AG04449 (cell line): ENCODE data around the gene MORN4.

Source experiments
- CTCF ChIA-PET: fragments of 350-600 bp; formaldehyde crosslinking; extraction: SDS; loops from one replicate; lab custom pipeline; 2021; ENCODE audit warnings: antibody characterized with exemption; lab: Yijun Ruan, JAX
- POLR2A ChIA-PET: fragments of 400-600, 350-600 bp; formaldehyde crosslinking; extraction: SDS; loops from one replicate; lab custom pipeline; 2020; ENCODE audit warnings: antibody characterized with exemption, inconsistent platforms; lab: Yijun Ruan, JAX
- DNase-seq: peaks from one replicate; pipeline ENCODE4 v3.0.0-alpha.2; 2010; ENCODE audit warnings: low read depth, low spot score
- H3K4me3 ChIP-seq: 2 replicates; pipeline ENCODE4 v1.5.1; 2011; ENCODE audit warnings: low read depth, mild to moderate bottlenecking, control low read depth, low read length
- CTCF ChIP-seq: IDR thresholded peaks from one replicate; pipeline ENCODE4 v1.5.1; 2011; ENCODE audit warnings: mild to moderate bottlenecking, moderate library complexity, low read length, control low read depth, inconsistent platforms; ENCODE audit not compliant: insufficient read depth; ENCODE audit errors: missing control alignments

MORN4 gene

GRCh38 chr10:97673736-97674525 lies 40.6 kb upstream of the MORN4 start:
- POLR2A ChIA-PET = no interaction called here
- no peak for TF ChIP-seq CTCF
- DNase-seq = no peak
- CTCF ChIA-PET = interaction anchor here (1.0 to 12.2 kb wide), 8 partner anchors 8 to 120 kb away, joined by 3 to 328 read pairs (median 14); partner anchors contain the start of genes AVPI1 and ZFYVE27
- H3K4me3 ChIP-seq = no peak overlapping the region

- no peak for TF ChIP-seq CTCF
- POLR2A ChIA-PET = interaction anchor here (1.0 kb wide), 1 partner anchor 10 kb away, joined by 3 read pairs; no protein-coding TSS in a partner anchor
- CTCF ChIA-PET = interaction anchor here (1.4 to 9.0 kb wide), 3 partner anchors 8 to 62 kb away, joined by 4 to 94 read pairs (median 4); no protein-coding TSS in a partner anchor
- DNase-seq = no peak
- H3K4me3 ChIP-seq = no peak overlapping the region
These were observed 36.3 kb upstream of the MORN4 start for GRCh38 chr10:97669571-97669970.

- DNase-seq = no peak
- H3K4me3 ChIP-seq = no peak overlapping the region
- CTCF ChIA-PET = interaction anchor here (1.1 to 9.0 kb wide), 3 partner anchors 10 to 46 kb away, joined by 3 to 94 read pairs (median 4); partner anchors contain the start of gene MARVELD1
- POLR2A ChIA-PET = no interaction called here
- no peak for TF ChIP-seq CTCF
These were observed 34.2 kb upstream of the MORN4 start for GRCh38 chr10:97667463-97667862.

- no peak overlapping the region for H3K4me3 ChIP-seq
- DNase-seq = no peak
- ChIA-PET CTCF (interaction anchor here (1.1 to 9.0 kb wide), 3 partner anchors 10 to 47 kb away, joined by 3 to 94 read pairs (median 4); partner anchors contain the start of gene MARVELD1), POLR2A (no interaction called here)
- TF ChIP-seq CTCF = no peak
These were observed 33.7 kb upstream of the MORN4 start for GRCh38 chr10:97666992-97667391.

- POLR2A ChIA-PET = no interaction called here
- H3K4me3 ChIP-seq = no peak overlapping the region
- TF ChIP-seq CTCF = no peak
- no peak for DNase-seq
- CTCF ChIA-PET = interaction anchor here (9.0 kb wide), 1 partner anchor 13 kb away, joined by 94 read pairs; no protein-coding TSS in a partner anchor
These were observed 31.1 kb upstream of the MORN4 start for GRCh38 chr10:97664282-97664850.

- CTCF ChIA-PET = interaction anchor here (0.8 to 1.0 kb wide), 2 partner anchors 17 to 57 kb away, joined by 3 to 4 read pairs; no protein-coding TSS in a partner anchor
- POLR2A ChIA-PET = interaction anchor here (0.7 to 1.2 kb wide), 4 partner anchors 10 to 88 kb away, joined by 3 read pairs; no protein-coding TSS in a partner anchor
- no peak for DNase-seq
- TF ChIP-seq CTCF = no peak
- no peak overlapping the region for H3K4me3 ChIP-seq
These were observed 26.3 kb upstream of the MORN4 start for GRCh38 chr10:97659589-97659988.
